Measurements from ENCODE around the gene VAT1L. TPM values are rescaled to one million over a fixed set of nuclear protein-coding genes. Genes with fewer than 3 reads are reported as not detected.

VAT1L gene
- total and polyA plus RNA-seq, 2 donors (not counting 1 experiment from before 2014, with no cell fraction given): not detected

DNA sequence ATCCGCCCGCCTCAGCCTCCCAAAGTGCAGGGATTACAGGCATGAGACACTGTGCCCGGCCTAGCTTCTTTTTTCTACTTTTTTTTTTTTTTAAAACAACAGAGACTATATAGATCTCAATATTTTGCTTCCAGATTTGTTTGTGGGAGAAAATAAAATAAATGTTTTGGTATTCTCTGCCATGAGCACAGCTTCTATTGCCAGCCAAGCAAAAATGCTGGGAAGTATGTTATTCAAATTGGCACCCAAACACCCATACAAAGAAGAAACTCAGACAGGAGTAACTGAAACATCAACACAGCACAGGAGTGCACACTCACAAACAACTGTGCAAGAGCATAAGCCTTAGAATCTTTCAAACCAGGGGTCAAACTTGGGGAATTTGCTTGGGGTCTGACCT is 196.7 kb downstream of the VAT1L start:
- DNase-seq (no peak), ATAC-seq (ENCODE audit: low read depth) (no peak)
- no peaks in the 10 kb centered on the region for H3K9me3 Mint-ChIP-seq (ENCODE audit: insufficient read depth)
- H3K4me1 Mint-ChIP-seq: no peaks in the 10 kb centered on the region
- no peaks in the 10 kb centered on the region for H3K36me3 ChIP-seq (replicated peaks in 1 of 2; ENCODE audit: control extremely low read depth in 1 of 2, control insufficient read depth in 1 of 2, extremely low read depth in 1 of 2, insufficient read depth in 2 of 2, low read length in 1 of 2)
- no peaks in the 10 kb centered on the region for H3K9me3 ChIP-seq (ENCODE audit: control extremely low read depth in 1 of 3, control insufficient read depth in 2 of 3, insufficient read depth in 1 of 3, low read length in 2 of 3)
- POLR2A ChIA-PET: no interaction called here
- H3K79me2 ChIP-seq (ENCODE audit: control insufficient read depth, insufficient read depth, low read length): no peaks in the 10 kb centered on the region
- no peak for TF ChIP-seq EZH2 (IDR thresholded peaks at IDR 0.05; ENCODE audit: borderline replicate concordance, insufficient read depth, low read depth, low read length, poor library complexity, severe bottlenecking)
- TF ChIP-seq, protein P1, sequence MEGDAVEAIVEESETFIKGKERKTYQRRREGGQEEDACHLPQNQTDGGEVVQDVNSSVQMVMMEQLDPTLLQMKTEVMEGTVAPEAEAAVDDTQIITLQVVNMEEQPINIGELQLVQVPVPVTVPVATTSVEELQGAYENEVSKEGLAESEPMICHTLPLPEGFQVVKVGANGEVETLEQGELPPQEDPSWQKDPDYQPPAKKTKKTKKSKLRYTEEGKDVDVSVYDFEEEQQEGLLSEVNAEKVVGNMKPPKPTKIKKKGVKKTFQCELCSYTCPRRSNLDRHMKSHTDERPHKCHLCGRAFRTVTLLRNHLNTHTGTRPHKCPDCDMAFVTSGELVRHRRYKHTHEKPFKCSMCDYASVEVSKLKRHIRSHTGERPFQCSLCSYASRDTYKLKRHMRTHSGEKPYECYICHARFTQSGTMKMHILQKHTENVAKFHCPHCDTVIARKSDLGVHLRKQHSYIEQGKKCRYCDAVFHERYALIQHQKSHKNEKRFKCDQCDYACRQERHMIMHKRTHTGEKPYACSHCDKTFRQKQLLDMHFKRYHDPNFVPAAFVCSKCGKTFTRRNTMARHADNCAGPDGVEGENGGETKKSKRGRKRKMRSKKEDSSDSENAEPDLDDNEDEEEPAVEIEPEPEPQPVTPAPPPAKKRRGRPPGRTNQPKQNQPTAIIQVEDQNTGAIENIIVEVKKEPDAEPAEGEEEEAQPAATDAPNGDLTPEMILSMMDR (IDR thresholded peaks at IDR 0.05): no peak
- CTCF ChIA-PET: no interaction called here
- no peak overlapping the region for H3K4me2 ChIP-seq (replicated peaks; ENCODE audit: low read depth, low read length, poor library complexity, severe bottlenecking)
- H3K27ac ChIP-seq (ENCODE audit: low read length in 2 of 2): no peak overlapping the region
- H3K27me3 ChIP-seq (replicated peaks in 1 of 4; ENCODE audit: control extremely low read depth in 1 of 4, control insufficient read depth in 3 of 4, insufficient read depth in 4 of 4, low read length in 3 of 4): no peaks in the 10 kb centered on the region
- H3K27ac Mint-ChIP-seq: no peak overlapping the region
- no peak overlapping the region for H2AFZ ChIP-seq (ENCODE audit: insufficient read depth, low read depth, low read length, poor library complexity, severe bottlenecking)
- H3K27me3 Mint-ChIP-seq: peaks cover 9% of the 10 kb centered on the region
- no peaks in the 10 kb centered on the region for H4K20me1 ChIP-seq (ENCODE audit: control insufficient read depth, insufficient read depth, low read length, poor library complexity, severe bottlenecking)
- no peak overlapping the region for H3K4me3 Mint-ChIP-seq
- no peaks in the 10 kb centered on the region for H3K4me1 ChIP-seq (ENCODE audit: control insufficient read depth in 2 of 2, insufficient read depth in 2 of 2, low read length in 2 of 2)
- no peak overlapping the region for H3K4me3 ChIP-seq (ENCODE audit: control extremely low read depth in 1 of 5, extremely low read depth in 1 of 5, insufficient read depth in 1 of 5, low read depth in 2 of 5, low read length in 4 of 5)
- no peak overlapping the region for H3K9ac ChIP-seq (ENCODE audit: low read length)
- intact Hi-C loops (cut with micrococcal nuclease): no loop called here
- no CpG with 5 or more reads among the region's 3 CpGs for WGBS (ENCODE audit: insufficient coverage)

DNA sequence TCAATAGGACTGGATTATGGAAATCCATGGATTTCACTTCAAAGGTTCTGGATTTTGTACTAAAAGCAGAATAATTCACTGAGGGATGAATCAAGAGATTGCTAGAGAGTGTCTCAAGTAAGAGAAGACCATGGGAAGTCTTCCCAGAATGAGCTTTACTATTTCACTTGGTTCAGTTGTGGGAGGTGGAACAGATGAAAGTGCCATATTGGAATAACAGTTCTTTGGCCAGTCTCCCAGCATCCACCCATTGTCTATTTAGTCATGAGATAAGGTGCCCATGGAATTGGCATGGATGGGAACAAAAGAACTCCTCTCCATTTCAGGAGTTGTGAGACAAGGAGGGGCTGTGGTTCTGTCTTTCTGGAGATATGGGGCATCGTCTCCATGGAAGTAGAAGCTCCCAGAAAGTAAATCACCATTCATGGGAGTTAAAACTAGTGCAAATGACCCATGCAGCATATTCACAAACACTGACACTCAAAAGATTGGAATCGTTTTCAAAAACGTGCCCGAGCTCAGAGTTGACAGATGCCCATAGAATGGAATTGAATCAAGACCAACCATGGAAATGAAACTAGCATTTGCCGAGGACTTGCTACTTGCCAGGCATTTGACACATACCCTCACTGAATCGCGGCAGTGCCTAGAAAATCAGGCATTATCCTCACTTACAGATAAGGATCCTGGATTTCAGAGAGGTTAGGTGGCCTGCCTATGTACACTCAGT is 197.8 kb downstream of the VAT1L start:
- no peaks in the 10 kb centered on the region for H3K27me3 ChIP-seq (replicated peaks in 1 of 4; ENCODE audit: control extremely low read depth in 1 of 4, control insufficient read depth in 3 of 4, insufficient read depth in 4 of 4, low read length in 3 of 4)
- H3K9me3 ChIP-seq (ENCODE audit: control extremely low read depth in 1 of 3, control insufficient read depth in 2 of 3, insufficient read depth in 1 of 3, low read length in 2 of 3): no peaks in the 10 kb centered on the region
- no peak for ATAC-seq (ENCODE audit: low read depth)
- no peak overlapping the region for H3K4me2 ChIP-seq (replicated peaks; ENCODE audit: low read depth, low read length, poor library complexity, severe bottlenecking)
- 95% methylated on average over 6 of the region's 7 CpGs for WGBS (ENCODE audit: insufficient coverage)
- H2AFZ ChIP-seq (ENCODE audit: insufficient read depth, low read depth, low read length, poor library complexity, severe bottlenecking): no peak overlapping the region
- no peak overlapping the region for H3K4me3 ChIP-seq (ENCODE audit: control extremely low read depth in 1 of 5, extremely low read depth in 1 of 5, insufficient read depth in 1 of 5, low read depth in 2 of 5, low read length in 4 of 5)
- Mint-ChIP-seq H3K4me1 (no peaks in the 10 kb centered on the region), H3K9me3 (ENCODE audit: insufficient read depth) (no peaks in the 10 kb centered on the region), H3K4me3 (no peak overlapping the region), H3K27ac (no peak overlapping the region), H3K27me3 (peaks cover 12% of the 10 kb centered on the region)
- no peaks in the 10 kb centered on the region for H3K36me3 ChIP-seq (replicated peaks in 1 of 2; ENCODE audit: control extremely low read depth in 1 of 2, control insufficient read depth in 1 of 2, extremely low read depth in 1 of 2, insufficient read depth in 2 of 2, low read length in 1 of 2)
- TF ChIP-seq EZH2 (IDR thresholded peaks at IDR 0.05; ENCODE audit: borderline replicate concordance, insufficient read depth, low read depth, low read length, poor library complexity, severe bottlenecking): no peak
- TF ChIP-seq, protein P1 (IDR thresholded peaks at IDR 0.05): no peak
- H3K4me1 ChIP-seq (ENCODE audit: control insufficient read depth in 2 of 2, insufficient read depth in 2 of 2, low read length in 2 of 2): no peaks in the 10 kb centered on the region
- no peak overlapping the region for H3K27ac ChIP-seq (ENCODE audit: low read length in 2 of 2)
- ChIA-PET POLR2A (no interaction called here), CTCF (no interaction called here)
- no peak overlapping the region for H3K9ac ChIP-seq (ENCODE audit: low read length)
- DNase-seq: no peak
- H4K20me1 ChIP-seq (ENCODE audit: control insufficient read depth, insufficient read depth, low read length, poor library complexity, severe bottlenecking): no peaks in the 10 kb centered on the region
- intact Hi-C loops (cut with micrococcal nuclease): no loop called here
- no peaks in the 10 kb centered on the region for H3K79me2 ChIP-seq (ENCODE audit: control insufficient read depth, insufficient read depth, low read length)

All from B cell (primary cell).